SK-N-SH (cell line): ENCODE data around the gene C15orf61.

Experiments
- CTCF ChIP-seq: fragments of 200-600 bp; sonication (generic); IDR thresholded peaks from 2 replicates; pipeline ENCODE4 v1.6.1; 2017; ENCODE audit warnings: antibody characterized with exemption, mild to moderate bottlenecking, moderate library complexity
- EZH2phosphoT487 ChIP-seq: fragments of 200-600 bp; sonication (generic); IDR thresholded peaks from 2 replicates; pipeline ENCODE4 v1.6.1; 2017; ENCODE audit warnings: low read depth, mixed run types, mild to moderate bottlenecking, antibody characterized with exemption, moderate library complexity, borderline replicate concordance
- GABPA ChIP-seq: IDR thresholded peaks from 2 replicates; pipeline ENCODE4 v1.4.0; 2012; ENCODE audit warnings: low read depth, mild to moderate bottlenecking
- NFIC ChIP-seq: IDR thresholded peaks from 2 replicates; pipeline ENCODE4 v1.4.0; 2012; ENCODE audit warnings: borderline replicate concordance

- TF ChIP-seq CTCF (no peak), EZH2phosphoT487 (no peak), GABPA (no peak), NFIC (no peak)
Measured at GRCh38 chr15:67545864-67546263, 24.9 kb downstream of the C15orf61 start.
